CD4-positive, alpha-beta T cell treated with Interleukin-6 for 4 hours (primary cell): ENCODE measurements around the gene GAS7.
"Not testable (repeated sequence)": the region's sequence is repeated elsewhere in the genome, so short reads cannot be mapped to it uniquely, and the experiment has no call there.

Experiments
- DNase-seq: peaks from one replicate; pipeline ENCODE4 v3.0.0-alpha.2; 2020; ENCODE audit warnings: mixed read lengths

GAS7 gene

DNA sequence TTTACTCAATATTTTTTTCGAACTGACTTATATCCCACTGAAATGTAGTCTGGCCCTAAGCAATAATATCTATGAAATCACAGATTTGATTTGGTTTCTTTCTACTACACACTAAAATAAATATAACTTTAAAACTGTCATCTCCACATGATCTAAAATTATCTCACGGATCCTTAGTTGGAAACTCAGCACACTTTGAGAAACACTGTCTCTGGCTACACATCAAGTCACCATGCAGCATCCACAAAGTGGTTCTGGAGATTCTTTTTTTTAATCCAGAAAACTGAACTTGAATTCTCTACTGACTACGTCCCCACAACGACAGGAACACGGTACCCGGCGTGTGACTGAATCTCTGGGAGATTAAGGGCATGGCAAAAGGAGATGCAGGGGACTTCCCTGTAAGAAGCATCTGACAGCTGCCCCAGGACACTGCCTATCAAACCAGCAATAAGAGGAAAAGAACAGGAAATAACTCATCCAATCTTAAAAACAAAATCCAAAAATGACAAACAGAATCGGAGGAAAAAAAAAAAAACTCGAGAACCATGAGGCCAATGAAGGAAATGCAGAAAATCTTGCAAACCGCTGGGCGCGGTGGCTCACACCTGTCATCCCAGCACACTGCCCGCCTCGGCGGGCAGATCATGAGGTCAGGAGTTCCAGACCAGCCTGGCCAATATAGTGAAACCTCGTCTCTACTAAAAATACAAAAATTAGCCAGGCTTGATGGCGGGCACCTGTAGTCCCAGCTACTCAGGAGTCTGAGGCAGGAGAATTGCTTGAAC, 152.3 kb downstream of the GAS7 start:
- no peak for DNase-seq

DNA sequence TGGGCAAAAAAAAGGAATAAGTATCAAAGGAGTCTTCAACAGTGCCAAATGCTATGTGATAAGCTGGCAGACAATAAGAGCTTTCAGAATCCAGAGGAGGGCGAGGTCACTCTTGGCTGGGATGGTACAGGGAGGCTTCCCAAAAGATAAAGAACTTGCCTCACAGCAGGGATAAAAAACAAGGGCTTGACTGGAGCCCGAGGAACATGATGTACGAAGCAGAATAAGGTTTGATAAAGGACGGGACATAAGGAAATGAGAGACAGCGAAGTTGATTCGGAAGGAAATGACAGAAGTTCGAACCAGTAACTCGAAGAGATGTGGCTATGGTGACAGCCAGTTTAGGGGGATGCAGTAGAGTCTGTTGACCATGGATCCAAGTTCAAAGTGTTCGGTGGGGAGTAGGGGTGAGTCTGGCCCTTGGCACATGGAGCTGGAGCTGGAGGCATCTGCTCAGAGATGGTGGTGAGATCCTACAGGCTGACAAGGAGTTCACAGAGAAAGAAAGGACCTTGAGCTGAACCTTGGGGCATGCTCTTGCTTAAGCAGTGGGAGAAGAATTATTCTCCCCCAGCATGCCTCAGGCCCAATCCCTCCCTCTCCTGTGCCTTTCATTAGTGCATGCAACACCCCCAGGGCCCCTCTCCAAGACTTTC, 155.7 kb downstream of the GAS7 start:
- DNase-seq: no peak

DNA sequence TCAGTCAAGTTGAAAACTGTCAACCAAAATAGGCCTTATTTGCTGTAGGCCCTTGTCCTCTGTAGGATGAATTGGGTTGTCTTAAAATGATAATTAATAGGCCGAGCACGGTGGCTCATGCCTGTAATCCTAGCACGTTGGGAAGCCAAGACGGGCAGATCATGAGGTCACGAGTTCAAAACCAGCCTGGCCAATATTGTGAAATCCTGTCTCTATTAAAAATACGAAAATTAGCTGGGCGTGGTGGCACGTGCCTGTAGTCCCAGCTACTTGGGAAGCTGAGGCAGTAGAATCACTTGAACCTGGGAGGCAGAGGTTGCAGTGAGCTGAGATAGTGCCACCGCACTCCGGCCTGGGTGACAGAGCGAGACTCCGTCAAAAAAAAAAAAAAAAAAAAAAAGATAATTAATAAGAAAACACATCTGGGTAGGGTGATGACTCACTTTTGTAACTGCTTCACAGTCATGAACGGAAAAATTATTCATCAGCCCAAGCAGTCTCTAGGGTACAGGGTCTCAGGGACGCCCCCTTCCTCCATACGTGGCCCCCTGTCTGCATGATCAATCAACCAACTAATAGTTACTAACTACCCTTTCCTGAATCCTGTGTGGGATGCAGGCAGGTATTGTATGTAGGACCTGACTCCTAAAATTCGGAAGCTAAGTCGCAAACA, 156.4 kb downstream of the GAS7 start:
- DNase-seq: no peak

DNA sequence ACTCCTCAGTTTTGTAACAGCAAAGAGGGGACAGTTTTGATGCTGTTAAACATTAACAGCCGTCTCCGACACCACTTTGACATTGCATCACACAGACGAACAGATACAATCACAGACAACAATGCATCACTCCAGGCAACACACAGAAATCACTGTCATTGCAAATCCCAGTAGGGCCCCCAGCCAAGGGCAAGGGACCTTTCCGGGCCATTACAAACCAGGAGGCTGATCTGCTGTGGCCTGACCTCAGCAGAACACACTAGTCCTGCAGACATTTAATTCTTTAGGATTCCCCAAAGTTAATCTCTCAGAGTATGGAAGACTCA, 157.2 kb downstream of the GAS7 start:
- DNase-seq: no peak

DNA sequence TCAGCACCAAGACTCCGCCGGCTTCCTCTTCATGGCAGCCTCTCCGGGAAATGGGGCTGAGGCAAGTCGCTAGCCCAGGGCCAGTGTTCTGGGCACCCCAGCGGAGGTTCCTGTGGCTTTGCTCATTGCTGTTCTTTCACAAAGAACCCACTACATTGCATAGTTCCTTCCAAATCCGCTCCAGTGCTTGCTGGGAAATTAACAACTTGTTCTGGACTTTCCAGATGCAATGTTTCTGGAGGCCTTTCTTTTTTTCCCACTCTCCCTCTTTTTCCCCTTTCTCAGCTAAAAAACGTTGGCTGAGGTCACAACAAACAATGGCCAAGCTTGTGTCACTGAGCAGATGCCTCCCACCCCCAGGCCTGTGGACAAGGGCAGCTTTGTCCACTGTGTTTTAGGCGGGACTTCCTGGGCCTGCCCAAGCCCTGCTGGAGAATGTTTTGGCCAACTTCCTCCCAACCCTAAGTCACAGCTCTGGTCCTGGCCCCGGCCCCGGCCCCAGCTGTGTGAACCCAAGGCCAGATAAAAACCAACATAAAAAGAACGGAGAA, 161.8 kb downstream of the GAS7 start:
- no peak for DNase-seq

DNA sequence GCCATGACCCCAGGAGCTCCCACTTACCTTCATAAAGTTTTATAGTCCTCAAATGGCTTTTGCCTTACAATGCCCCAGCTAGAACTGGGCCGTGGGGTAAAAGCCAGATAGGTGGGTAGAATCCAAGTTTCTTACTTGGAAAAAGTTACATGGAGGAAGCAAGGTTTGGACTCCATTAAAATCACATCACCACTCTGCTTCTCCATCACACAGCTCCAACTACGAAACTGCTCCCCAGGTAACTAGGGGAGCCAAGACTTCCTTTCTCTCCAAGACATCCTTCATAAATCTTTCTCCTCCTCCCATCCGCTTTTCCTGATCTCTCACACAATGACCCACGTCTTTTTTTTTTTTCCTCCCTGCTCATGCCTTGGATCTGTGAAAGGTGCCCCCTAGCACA, 162.5 kb downstream of the GAS7 start:
- no peak for DNase-seq

DNA sequence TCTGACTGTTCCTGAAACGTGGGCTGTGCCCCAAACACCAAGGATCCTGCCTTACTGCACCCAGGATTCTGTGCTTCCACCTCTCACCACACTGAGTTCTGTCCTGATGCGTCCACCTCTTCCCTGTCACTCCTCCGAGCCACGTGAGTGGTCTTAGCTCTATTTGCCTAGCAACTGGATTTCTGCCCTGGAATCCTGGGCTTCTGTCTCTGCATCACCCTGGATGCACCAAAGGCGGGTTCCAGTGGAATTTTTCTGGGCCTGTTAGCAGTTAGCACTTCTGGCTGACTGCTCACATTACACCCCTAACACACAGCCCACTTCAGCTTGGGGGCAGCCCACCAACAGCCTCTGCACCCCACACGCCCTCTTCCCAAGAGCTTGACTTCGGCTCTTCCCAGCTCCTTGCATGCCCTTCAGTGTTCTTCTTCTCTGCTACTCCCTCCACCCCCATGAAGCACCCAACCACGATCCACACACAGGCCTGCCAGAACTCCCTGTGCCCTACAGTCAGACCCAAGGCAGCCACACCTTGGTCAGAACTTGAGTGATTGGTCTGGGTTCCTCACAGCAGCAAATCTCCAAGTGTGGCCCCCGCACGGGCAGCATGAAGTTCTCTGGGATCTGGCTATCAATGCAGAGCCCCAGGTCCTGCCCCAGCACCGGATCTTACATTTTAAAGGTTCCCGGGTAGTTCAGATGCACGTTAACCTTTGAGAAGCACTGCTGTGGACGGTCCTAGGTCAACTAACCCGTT, 163.5 kb downstream of the GAS7 start:
- no peak for DNase-seq

DNA sequence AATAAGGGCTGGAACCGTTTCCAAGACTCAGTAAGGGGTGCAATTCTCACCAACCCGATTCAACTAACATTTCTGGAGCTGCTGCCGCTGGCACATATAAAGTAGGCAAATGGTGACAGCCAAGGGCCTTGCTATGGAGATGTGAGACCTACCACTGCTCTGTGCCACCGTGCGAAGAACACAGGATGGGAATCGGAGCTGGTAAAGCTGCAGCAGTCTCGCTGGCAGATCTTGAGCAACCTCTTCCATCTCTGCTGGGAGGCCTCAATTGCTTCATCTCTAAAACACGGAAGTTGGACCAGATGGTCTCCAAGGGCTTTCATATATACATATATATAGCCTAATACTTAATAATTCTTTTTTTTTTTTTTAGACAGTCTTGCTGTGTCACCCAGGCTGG, 164.4 kb downstream of the GAS7 start:
- DNase-seq: no peak

DNA sequence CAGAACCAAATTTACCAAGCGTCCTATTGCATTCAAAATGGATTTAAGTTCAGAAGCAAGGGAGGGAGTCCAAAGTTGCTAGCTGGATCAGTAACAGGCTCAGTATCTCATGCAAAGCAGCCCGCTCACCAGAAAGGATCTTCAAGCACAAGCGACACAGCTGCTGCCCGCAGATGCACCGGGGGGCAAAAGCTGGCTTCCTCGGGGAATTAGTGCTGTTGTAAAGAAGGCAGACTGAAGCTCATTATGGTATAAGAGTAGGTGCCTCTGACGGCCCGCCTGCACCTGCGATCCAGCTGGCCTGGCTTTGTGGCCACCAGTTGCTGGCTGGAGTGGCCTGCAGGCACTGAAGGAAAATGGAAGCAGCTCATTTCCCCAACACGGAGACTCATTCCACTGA, 165.0 kb downstream of the GAS7 start:
- DNase-seq: no peak

DNA sequence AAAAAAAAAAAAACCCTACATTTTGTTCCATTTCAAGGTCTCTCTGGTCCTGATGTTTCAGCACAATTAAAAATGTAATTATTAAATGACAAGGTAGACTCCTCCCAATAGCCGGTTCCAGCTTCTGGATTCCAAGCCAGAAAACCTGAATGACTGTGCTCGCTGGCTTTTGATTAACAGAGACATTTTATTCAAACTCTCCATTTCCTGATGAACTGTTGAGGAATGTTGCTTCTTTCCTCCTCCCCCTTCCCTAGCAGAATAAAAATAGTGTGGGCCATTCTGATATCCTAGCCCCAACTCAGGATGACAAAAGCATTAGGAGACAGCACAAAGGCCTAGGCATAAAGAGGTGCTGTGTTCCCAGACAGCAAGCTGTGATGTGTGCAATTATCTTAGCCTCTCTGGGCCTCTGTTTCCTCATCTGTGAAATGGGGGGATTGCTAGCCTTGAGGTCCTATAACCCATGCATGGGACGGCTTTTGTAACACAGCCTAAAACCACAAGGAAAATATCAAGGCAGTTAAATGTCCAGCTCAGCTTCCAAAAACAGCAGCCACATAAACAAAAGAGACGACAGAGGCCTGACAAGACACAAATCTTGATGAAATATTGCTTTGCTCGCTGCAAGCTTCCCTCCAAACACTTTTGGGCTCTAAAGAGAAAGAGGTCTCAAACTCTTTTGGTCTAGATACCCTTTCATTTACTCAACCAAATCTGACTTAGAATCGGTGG, 166.1 kb downstream of the GAS7 start:
- DNase-seq: no peak

DNA sequence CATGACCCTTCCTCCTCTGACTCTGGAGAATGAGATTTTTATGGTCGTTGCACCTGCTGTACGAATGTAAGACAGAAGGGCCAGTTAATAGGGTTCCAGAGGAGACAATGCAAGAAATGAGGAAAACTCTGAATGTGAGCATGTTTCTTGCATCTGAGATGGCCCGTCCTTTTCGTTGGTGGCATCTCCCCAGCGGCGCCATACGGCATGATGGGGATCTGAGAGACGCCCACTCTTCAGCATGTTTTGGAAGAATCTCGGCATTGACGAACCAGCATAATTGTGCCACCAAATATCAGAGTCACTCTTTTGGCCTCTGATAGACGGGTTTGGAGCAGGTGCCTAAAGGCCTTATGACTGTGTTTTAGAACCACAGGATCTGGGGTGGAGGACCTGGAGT, 166.8 kb downstream of the GAS7 start:
- no peak for DNase-seq

DNA sequence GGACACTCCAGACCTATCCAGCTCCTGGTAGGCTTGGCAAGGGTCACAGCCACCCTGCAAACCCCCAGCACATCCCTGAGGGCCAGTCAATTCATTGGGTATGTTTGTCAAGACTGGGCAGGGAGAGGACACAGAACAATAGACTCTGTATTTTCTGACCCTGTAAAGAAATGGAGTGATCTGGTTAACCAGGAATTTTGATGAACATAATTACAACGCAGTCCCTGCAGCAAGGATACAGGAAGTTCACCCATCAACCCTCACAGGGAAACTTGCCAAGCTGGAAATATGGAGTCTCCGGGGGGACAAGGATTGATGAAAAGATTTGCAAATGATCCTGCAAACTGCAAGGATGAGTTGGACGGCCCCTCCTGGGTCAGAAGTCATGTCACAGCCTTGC, 167.3 kb downstream of the GAS7 start:
- no peak for DNase-seq

DNA sequence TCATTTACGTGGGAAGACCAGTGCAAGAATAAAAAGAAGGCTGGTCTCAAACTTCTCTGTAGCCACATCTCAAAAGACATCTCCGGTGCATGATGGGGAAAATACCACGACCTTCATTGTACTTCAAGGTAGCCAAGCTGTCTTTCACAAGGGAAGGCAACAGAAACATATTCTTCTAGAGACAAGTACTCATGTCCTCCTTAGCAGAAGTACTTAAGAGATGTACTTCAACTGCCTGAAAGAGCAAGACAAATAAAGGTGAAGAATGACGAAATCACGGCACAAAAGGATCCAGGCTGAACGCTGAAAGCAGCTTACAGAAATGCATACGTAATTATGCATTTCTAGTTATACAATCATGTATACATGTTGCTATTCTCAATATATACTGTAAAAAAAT, 169.3 kb downstream of the GAS7 start:
- no peak for DNase-seq

DNA sequence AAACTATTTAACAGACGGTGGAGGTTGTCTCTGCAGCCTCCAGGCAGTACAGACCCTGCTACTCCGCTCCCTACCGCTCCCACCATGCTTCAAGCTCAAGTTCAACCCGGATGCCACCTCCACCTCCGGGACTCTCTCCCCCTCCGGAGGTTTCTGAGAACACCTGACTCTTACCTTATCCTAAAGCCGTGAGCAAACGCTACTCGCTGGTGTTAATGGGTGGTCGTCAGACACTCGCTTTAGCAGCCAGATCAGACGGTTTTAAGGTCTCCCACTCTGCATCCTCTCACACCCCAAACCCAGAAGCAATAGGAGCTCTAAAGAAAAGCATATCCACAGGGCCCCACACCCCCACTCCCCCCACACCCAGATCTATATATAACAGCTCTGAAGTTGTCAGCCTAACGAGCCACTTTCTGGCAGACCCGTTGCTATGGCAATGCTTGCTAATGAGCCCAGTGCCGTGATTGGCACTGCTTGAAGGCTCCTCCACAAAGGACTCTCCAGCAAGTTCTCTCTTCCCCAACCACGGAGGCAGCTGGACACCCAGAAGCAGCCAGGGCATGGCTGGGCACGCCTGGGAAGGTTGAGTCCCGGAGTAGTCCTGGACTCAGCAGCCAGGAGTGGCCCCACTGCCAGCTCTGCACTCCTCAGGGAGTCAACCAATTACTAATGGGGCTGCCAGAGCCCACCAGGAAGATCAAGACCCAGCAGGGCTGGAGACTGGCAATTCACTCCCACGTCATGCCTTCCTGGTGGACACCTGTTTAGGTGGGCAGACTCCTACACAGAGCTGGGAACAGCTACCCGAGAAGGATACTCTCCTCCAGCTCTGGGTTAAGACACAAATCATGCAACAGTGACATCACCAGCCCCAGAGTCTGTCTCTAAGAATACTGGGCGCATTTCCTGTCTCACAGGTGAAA, 172.2 kb downstream of the GAS7 start:
- no peak for DNase-seq

DNA sequence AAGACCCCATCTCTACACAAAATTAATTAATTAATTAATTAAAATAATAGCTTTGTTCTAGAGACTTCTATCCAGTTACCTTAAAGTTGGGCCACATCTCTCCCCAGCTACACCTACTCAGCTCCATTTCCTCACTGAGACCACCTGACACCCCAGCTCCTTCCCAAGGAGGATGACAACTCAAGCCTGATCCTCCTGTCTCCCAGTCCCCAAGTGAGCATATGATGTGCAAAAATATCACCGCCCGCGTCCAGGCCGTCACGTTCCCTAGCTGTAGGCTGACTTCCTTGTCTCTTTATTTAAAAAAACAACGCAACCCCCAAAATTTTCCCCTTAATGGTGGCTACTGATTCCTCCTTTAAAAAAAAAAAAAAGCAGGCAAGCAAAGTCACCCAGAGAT, 173.2 kb downstream of the GAS7 start:
- no peak for DNase-seq

DNA sequence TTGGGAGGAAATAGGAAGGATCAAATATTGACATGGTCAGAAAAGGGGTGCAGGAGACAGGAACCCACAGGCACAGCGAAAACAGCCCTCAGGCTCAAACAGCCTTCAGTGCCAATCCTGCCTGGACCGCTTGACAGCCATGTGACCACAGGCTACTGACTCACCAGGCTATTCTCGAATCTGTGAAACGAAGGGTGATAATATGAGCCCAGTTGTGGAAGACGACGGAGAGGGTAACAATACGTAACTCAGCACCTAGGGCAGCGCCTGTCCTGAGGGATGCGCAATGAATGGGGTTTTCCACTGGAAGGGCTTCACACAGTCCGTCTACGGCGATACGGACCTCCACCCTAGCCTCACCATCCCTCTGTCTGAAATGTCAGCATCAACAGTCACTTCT, 176.0 kb downstream of the GAS7 start:
- DNase-seq: no peak

DNA sequence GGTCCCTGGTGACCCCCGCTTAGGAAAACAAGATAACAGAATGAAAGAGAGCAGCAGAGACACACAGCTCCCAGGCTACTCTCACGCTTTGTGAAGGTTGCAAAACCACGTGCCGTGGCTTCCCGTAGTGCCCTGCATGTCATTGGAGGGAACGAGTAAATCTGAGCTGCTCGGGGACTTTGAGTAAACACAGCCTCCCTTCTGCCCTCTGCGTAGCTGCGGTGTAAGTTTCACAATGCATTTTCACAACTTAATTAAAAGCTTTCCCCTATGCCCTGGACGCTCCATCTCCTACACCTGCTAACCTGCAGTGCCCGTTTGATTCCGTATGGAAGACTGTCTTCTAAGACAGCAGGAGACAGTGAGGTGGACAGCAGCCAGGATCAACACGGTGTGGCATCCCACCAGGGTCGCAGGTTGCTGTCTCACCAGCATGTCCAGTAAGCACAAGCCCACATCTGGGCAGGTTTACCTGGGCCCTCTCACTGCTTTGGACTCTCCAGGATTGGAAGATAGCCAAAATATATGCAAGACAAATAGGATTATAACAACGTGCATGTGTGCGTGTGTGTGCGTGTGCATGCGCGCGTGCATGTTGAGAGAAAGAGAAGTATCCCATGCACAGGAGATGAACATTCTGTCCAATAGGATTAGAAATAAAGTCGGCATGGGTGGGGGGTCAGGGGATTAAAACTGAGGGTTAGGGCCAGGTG, 177.0 kb downstream of the GAS7 start:
- DNase-seq: no peak

DNA sequence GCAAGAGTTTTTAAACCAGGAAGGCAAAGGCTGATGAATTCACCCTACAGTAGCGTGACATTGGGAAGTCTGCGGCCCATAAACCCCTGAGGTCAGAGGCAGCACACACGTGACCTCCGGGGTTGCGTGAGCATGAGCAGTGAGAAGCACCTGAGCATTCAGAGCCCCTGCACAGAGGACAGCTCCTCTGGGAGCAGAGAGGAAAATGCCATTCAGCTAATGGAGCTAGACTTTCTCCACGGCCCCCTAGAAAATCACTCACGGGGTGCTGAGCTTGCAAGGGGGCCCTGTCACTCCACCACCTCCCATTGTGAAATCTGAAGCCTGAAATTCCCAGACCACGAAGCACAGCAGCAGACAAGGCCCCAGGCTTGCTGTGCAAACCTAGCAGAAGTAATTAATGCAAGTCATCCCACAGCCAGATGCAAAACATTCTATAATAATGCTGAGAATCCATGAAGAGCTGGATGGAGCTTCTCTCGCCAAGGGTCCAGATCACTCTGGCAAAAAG, 178.4 kb downstream of the GAS7 start:
- DNase-seq: no peak

DNA sequence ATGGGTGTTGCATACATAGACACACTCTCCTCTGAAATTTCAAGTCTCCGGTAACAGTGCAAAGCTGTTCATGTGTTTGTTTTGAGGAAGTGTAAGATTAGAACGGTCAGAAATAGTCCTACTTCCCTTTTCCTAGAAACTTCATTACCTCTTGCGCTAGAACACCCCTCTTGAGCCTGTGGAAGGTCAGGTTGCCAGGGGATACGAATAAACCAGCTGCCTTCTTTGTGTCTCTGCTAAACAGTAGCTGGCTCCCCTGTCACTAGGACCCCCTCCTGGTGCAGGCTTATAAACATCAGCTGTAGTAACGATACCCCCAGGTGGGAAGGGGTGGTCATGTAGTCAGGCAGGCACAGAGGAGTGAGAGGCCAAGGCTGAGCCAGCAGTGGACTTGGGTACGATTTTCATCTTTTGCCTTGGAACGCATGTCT, 179.9 kb downstream of the GAS7 start:
- DNase-seq: no peak

DNA sequence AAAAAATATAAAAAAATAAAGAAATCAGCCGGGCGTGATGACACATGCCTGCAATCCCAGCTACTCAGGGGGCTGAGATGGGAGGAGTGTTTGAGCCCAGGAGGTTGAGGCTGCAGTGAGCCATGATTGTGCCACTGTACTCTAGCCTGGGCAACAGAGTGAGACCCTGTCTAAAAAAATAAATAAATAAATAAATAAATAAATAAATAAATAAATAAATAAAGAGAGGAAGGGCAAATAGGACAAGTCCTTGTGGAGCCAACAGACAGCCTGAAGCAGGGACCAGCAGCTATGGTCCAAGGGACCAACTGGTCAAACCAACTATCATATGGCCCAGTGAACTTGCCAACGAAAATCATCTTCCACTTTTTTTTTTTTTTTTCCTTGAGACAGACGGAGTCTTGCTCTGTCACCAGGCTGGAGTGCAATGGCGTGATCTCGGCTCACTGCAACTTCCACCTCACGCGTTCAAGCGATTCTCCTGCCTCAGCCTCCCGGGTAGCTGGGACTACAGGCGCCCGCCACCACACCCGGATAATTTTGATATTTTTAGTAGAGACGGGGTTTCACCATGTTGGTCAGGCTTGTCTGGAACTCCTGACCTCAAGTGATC, 181.3 kb downstream of the GAS7 start:
- DNase-seq: not testable (repeated sequence)
